Endothelial cell of umbilical vein (primary cell): ENCODE measurements around the gene SPDYE1. TPM values are rescaled to one million over a fixed set of nuclear protein-coding genes. Genes with fewer than 3 reads are reported as not detected.

Source experiments
- BruUV-seq: library from RNA; stranded (reverse); fragments of 400-500 nt; replicated peaks from 2 replicates; lab custom pipeline; 2021; lab: Mats Ljungman, UMichigan
- CTCF ChIA-PET: fragments of 300-600, 350-600 bp; sonication (Branson Sonifier 250); formaldehyde crosslinking; loops from one replicate; lab custom pipeline; 2021; ENCODE audit warnings: antibody characterized with exemption, inconsistent platforms; lab: Charles Lee
- POLR2A ChIA-PET: fragments of 300-600, 350-600 bp; sonication (Branson Sonifier 250); formaldehyde crosslinking; loops from one replicate; lab custom pipeline; 2021; ENCODE audit warnings: antibody characterized with exemption, inconsistent platforms; lab: Charles Lee
- DNase-seq: peaks from one replicate; pipeline ENCODE4 v3.0.0-alpha.2; 2011; ENCODE audit warnings: low read depth, low spot score
- FAIRE-seq: peaks from 2 replicates; lab custom pipeline; 2011; peaks lifted over from hg19 to GRCh38; lab: Jason Lieb, UNC
- H2AFZ ChIP-seq: 2 replicates; pipeline ENCODE4 v1.6.0; 2012; ENCODE audit warnings: low read depth, low read length, control low read depth, inconsistent platforms
- H3K27ac ChIP-seq: 2 replicates; pipeline ENCODE4 v1.5.1; 2011; ENCODE audit warnings: low read depth, mild to moderate bottlenecking, control low read depth, low read length, moderate library complexity; ENCODE audit not compliant: insufficient read depth
- H3K27me3 ChIP-seq, 2 experiments: 2 replicates each; pipeline versions ENCODE4 v1.6.0 to v1.6.1; 2011; ENCODE audit warnings: low read length in 2 of 2, mixed read lengths in 1 of 2; ENCODE audit not compliant: control insufficient read depth in 2 of 2, insufficient read depth in 2 of 2
- H3K36me3 ChIP-seq, 2 experiments: 2 replicates in 1 of 2; 3 replicates in 1 of 2; pipeline ENCODE4 v1.5.1; 2011; ENCODE audit warnings: low read length in 2 of 2, mild to moderate bottlenecking in 1 of 2, moderate library complexity in 1 of 2; ENCODE audit not compliant: control insufficient read depth in 2 of 2, insufficient read depth in 2 of 2; ENCODE audit errors: extremely low read depth in 1 of 2
- H3K4me1 ChIP-seq: 3 replicates; pipeline ENCODE4 v1.5.1; 2011; ENCODE audit warnings: mild to moderate bottlenecking, low read length; ENCODE audit not compliant: control insufficient read depth, insufficient read depth; ENCODE audit errors: extremely low read depth
- H3K4me2 ChIP-seq: 2 replicates; pipeline ENCODE4 v1.6.1; 2011; ENCODE audit warnings: low read length, control low read depth, mixed read lengths; ENCODE audit not compliant: insufficient read depth
- H3K4me3 ChIP-seq, 3 experiments: fragments of 200-600 bp in 1 of 3; sonication (generic), shearing (Covaris generic) in 1 of 3; replicated peaks in 1 of 3; 2 replicates each; pipeline ENCODE4 v1.5.1; 2011 to 2016; ENCODE audit warnings: control low read depth in 3 of 3, low read length in 3 of 3, mild to moderate bottlenecking in 2 of 3, inconsistent platforms in 1 of 3, low read depth in 1 of 3, moderate library complexity in 1 of 3; ENCODE audit not compliant: insufficient read depth in 1 of 3
- H3K79me2 ChIP-seq: 2 replicates; pipeline ENCODE4 v1.6.0; 2012; ENCODE audit warnings: low read length, inconsistent platforms; ENCODE audit not compliant: control insufficient read depth, insufficient read depth
- H3K9ac ChIP-seq: replicated peaks from 2 replicates; pipeline ENCODE3; 2011; ENCODE audit warnings: low read length, control low read depth; ENCODE audit not compliant: insufficient read depth; ENCODE audit errors: extremely low read depth
- H3K9me1 ChIP-seq: replicated peaks from 3 replicates; pipeline ENCODE4 v1.6.0; 2011; ENCODE audit warnings: mild to moderate bottlenecking, low read length; ENCODE audit not compliant: control insufficient read depth, insufficient read depth; ENCODE audit errors: extremely low read depth
- H3K9me3 ChIP-seq: replicated peaks from 2 replicates; pipeline ENCODE4 v1.5.1; 2012; ENCODE audit warnings: low read length, inconsistent platforms; ENCODE audit not compliant: control insufficient read depth, insufficient read depth
- H4K20me1 ChIP-seq: replicated peaks from 2 replicates; pipeline ENCODE3; 2011; ENCODE audit warnings: mild to moderate bottlenecking, low read length; ENCODE audit not compliant: control insufficient read depth, insufficient read depth; ENCODE audit errors: extremely low read depth
- CTCF ChIP-seq, 2 donors: IDR thresholded peaks; 1 replicate in 1 of 2; 2 replicates in 1 of 2; pipeline ENCODE4 v1.5.1; 2011; ENCODE audit warnings: low read length in 2 of 2, mild to moderate bottlenecking in 2 of 2, moderate library complexity in 2 of 2, control low read depth in 1 of 2, inconsistent platforms in 1 of 2, low read depth in 1 of 2; ENCODE audit not compliant: insufficient read depth in 1 of 2; ENCODE audit errors: extremely low read depth in 1 of 2
- EZH2 ChIP-seq: IDR thresholded peaks from 2 replicates; pipeline ENCODE4 v1.6.1; 2012; ENCODE audit warnings: borderline replicate concordance, low read depth, mild to moderate bottlenecking, moderate library complexity, low read length, inconsistent platforms; ENCODE audit not compliant: severe bottlenecking
- FOS ChIP-seq: IDR thresholded peaks from 2 replicates; pipeline ENCODE4 v1.6.1; 2011; ENCODE audit warnings: mild to moderate bottlenecking, low read length, moderate library complexity, borderline replicate concordance; ENCODE audit not compliant: insufficient read depth
- GATA2 ChIP-seq: IDR thresholded peaks from 2 replicates; pipeline ENCODE4 v1.7.0; 2011; ENCODE audit warnings: low read depth, mild to moderate bottlenecking, moderate library complexity, mixed read lengths, low read length; ENCODE audit not compliant: insufficient read length, insufficient read depth
- JUN ChIP-seq: IDR thresholded peaks from 2 replicates; pipeline ENCODE4 v1.6.1; 2011; ENCODE audit warnings: borderline replicate concordance, low read depth; ENCODE audit not compliant: insufficient read length, insufficient read depth
- MAX ChIP-seq: IDR thresholded peaks from 2 replicates; pipeline ENCODE4 v1.6.1; 2011; ENCODE audit not compliant: insufficient read depth, insufficient read length
- MYC ChIP-seq: IDR thresholded peaks from one replicate; pipeline ENCODE4 v1.6.1; 2011; ENCODE audit warnings: mild to moderate bottlenecking, low read depth, low read length
- POLR2A ChIP-seq: IDR thresholded peaks from 2 replicates; pipeline ENCODE4 v1.6.1; 2012; ENCODE audit warnings: low read depth, mild to moderate bottlenecking, control low read depth, low read length
- POLR2AphosphoS5 ChIP-seq: IDR thresholded peaks from 2 replicates; pipeline ENCODE4 v1.6.1; 2012; ENCODE audit warnings: low read depth, mild to moderate bottlenecking, control low read depth, low read length, moderate library complexity; ENCODE audit not compliant: insufficient read depth
- dilution Hi-C: fragments of 300-500 bp; cut with MboI; formaldehyde crosslinking; loops from one replicate; pipeline ENCODE4 v1.15.0; 2019; ENCODE audit warnings: low sequenced_read_pairs; ENCODE audit not compliant: extremely low pct_ligation_motif_present
- intact Hi-C: fragments of 100-400 bp; cut with micrococcal nuclease; formaldehyde crosslinking; loops from one replicate; pipeline ENCODE4 v1.10.0; 2022
- polyA plus RNA-seq, 4 experiments: library from polyadenylated mRNA; depleted of rRNA in 3 of 4; stranded (reverse) in 3 of 4; unstranded in 1 of 4; fragments of >200 nt; gene quantifications; 2 replicates each; pipeline versions ENCODE4 v1.2.1 to v1.2.3, GENCODE V29; 2011 to 2012; ENCODE audit warnings: missing spikeins in 1 of 4
- total RNA-seq: library from RNA; stranded (reverse); gene quantifications from 2 replicates; pipeline ENCODE4 v1.2.3, GENCODE V29; 2021

The SPDYE1 gene
- total and polyA plus RNA-seq, 2 donors (not counting 3 experiments of a cell fraction or from before 2014, with no cell fraction given) = not detected

- TF ChIP-seq POLR2A (no peak), MYC (no peak), JUN (no peak), CTCF (IDR thresholded peaks at IDR 0.05; ENCODE audit: extremely low read depth in 1 of 2, insufficient read depth in 1 of 2, low read depth in 1 of 2, low read length in 2 of 2) (no peak), FOS (no peak), GATA2 (no peak), POLR2AphosphoS5 (no peak), MAX (no peak), EZH2 (no peak)
- H3K9me1 ChIP-seq = no peaks in the 10 kb centered on the region
- H3K4me1 ChIP-seq = no peaks in the 10 kb centered on the region
- H3K4me2 ChIP-seq = no peak overlapping the region
- H3K4me3 ChIP-seq = no peak overlapping the region
- peaks cover 9 to 48% of the 10 kb centered on the region in 2 experiments for H3K36me3 ChIP-seq
- dilution Hi-C loops = no loop called here
- ChIA-PET CTCF (no interaction called here), POLR2A (no interaction called here)
- FAIRE-seq = no peak
- H3K27me3 ChIP-seq = peaks cover 0 to 2% of the 10 kb centered on the region in 2 experiments
- DNase-seq = no peak
- no peak overlapping the region for H2AFZ ChIP-seq
- H3K9me3 ChIP-seq = no peaks in the 10 kb centered on the region
- intact Hi-C loops = no loop called here
- no peak overlapping the region for H3K27ac ChIP-seq
- no TSS peak for BruUV-seq
- no peaks in the 10 kb centered on the region for H4K20me1 ChIP-seq
- peaks cover 2% of the 10 kb centered on the region for H3K79me2 ChIP-seq
- H3K9ac ChIP-seq = no peak overlapping the region
Observed at GRCh38 chr7:44058759-44059218, 61.1 kb downstream of the SPDYE1 start.
